Progenitor cell of endocrine pancreas (in vitro differentiated cells): Measurements from ENCODE around the gene SULT6B1. TPM values are rescaled to one million over a fixed set of nuclear protein-coding genes. Genes with fewer than 3 reads are reported as not detected.

ENCODE experiments used
- DNase-seq: peaks from one replicate; pipeline ENCODE4 v3.0.0; 2021; ENCODE audit warnings: low spot score; ENCODE audit not compliant: unreplicated experiment
- H3K27ac Mint-ChIP-seq: 2 replicates; pipeline ENCODE4 v1.8.0; 2021; ENCODE audit warnings: mild to moderate bottlenecking, moderate library complexity, mixed read lengths
- H3K27me3 Mint-ChIP-seq: 2 replicates; pipeline ENCODE4 v1.8.0; 2021; ENCODE audit warnings: mixed read lengths
- H3K36me3 Mint-ChIP-seq: 2 replicates; pipeline ENCODE4 v1.8.0; 2022; ENCODE audit warnings: mixed read lengths; ENCODE audit not compliant: insufficient read depth
- H3K4me1 Mint-ChIP-seq: 2 replicates; pipeline ENCODE4 v1.8.0; 2021; ENCODE audit warnings: low read depth, mixed read lengths
- H3K4me3 Mint-ChIP-seq: 2 replicates; pipeline ENCODE4 v1.8.0; 2021; ENCODE audit warnings: low read depth, mild to moderate bottlenecking, moderate library complexity, mixed read lengths
- H3K9me3 Mint-ChIP-seq: 2 replicates; pipeline ENCODE4 v1.8.0; 2021; ENCODE audit warnings: low read depth, mixed read lengths
- total RNA-seq: library from RNA; stranded (reverse); gene quantifications from 2 replicates; pipeline ENCODE4 v1.2.1, GENCODE V29; 2021
- TF ChIP-seq, protein P1 (sequence below): fragments of 200-600 bp; sonication (generic); IDR thresholded peaks from one replicate; pipeline ENCODE4 v1.5.0; 2021; ENCODE audit warnings: antibody characterized with exemption, mild to moderate bottlenecking; ENCODE audit not compliant: unreplicated experiment

The SULT6B1 gene
- total RNA-seq, 1 donor from 2014 or later: not detected

GRCh38 chr2:37146062-37146461 lies 42.4 kb downstream of the SULT6B1 start:
- H3K27ac Mint-ChIP-seq: no peak overlapping the region
- no peaks in the 10 kb centered on the region for H3K9me3 Mint-ChIP-seq
- H3K36me3 Mint-ChIP-seq: peaks cover 19% of the 10 kb centered on the region
- TF ChIP-seq, protein P1, sequence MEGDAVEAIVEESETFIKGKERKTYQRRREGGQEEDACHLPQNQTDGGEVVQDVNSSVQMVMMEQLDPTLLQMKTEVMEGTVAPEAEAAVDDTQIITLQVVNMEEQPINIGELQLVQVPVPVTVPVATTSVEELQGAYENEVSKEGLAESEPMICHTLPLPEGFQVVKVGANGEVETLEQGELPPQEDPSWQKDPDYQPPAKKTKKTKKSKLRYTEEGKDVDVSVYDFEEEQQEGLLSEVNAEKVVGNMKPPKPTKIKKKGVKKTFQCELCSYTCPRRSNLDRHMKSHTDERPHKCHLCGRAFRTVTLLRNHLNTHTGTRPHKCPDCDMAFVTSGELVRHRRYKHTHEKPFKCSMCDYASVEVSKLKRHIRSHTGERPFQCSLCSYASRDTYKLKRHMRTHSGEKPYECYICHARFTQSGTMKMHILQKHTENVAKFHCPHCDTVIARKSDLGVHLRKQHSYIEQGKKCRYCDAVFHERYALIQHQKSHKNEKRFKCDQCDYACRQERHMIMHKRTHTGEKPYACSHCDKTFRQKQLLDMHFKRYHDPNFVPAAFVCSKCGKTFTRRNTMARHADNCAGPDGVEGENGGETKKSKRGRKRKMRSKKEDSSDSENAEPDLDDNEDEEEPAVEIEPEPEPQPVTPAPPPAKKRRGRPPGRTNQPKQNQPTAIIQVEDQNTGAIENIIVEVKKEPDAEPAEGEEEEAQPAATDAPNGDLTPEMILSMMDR: no peak
- H3K4me1 Mint-ChIP-seq: peaks cover 10% of the 10 kb centered on the region
- no peak for DNase-seq
- no peak overlapping the region for H3K4me3 Mint-ChIP-seq
- H3K27me3 Mint-ChIP-seq: no peaks in the 10 kb centered on the region

DNA sequence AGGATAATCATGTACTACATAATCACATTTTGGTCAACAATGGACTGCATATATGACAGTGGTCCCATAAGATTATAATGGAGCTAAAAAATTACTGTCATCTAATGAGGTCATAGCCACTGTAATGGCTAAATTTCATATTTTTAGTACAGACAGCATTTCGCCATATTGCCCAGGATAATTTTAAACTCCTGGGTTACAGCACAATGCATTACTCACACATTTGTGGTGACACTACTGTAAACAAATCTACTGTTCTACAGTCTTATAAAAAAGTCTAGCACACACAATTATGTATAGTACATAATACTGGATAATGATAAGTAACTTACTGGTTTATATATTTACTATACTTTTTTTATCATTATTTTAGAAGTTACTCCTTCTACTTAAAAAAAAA lies 44.5 kb downstream of the SULT6B1 start:
- no peak overlapping the region for H3K4me3 Mint-ChIP-seq
- H3K27me3 Mint-ChIP-seq: no peaks in the 10 kb centered on the region
- H3K27ac Mint-ChIP-seq: no peak overlapping the region
- H3K4me1 Mint-ChIP-seq: peaks cover 5% of the 10 kb centered on the region
- H3K9me3 Mint-ChIP-seq: no peaks in the 10 kb centered on the region
- DNase-seq: no peak
- peaks cover 26% of the 10 kb centered on the region for H3K36me3 Mint-ChIP-seq
- TF ChIP-seq, protein P1: no peak

- TF ChIP-seq, protein P1: peak; percentile 13
- no peaks in the 10 kb centered on the region for H3K9me3 Mint-ChIP-seq
- H3K4me3 Mint-ChIP-seq: no peak overlapping the region
- H3K4me1 Mint-ChIP-seq: no peaks in the 10 kb centered on the region
- no peaks in the 10 kb centered on the region for H3K27me3 Mint-ChIP-seq
- H3K27ac Mint-ChIP-seq: no peak overlapping the region
- DNase-seq: no peak
- peaks cover 20% of the 10 kb centered on the region for H3K36me3 Mint-ChIP-seq
Measured at GRCh38 chr2:37142546-37142945, 45.9 kb downstream of the SULT6B1 start.

GRCh38 chr2:37132914-37133313 lies 55.6 kb downstream of the SULT6B1 start:
- peaks cover 42% of the 10 kb centered on the region for H3K36me3 Mint-ChIP-seq
- no peaks in the 10 kb centered on the region for H3K9me3 Mint-ChIP-seq
- no peaks in the 10 kb centered on the region for H3K4me1 Mint-ChIP-seq
- no peaks in the 10 kb centered on the region for H3K27me3 Mint-ChIP-seq
- H3K27ac Mint-ChIP-seq: no peak overlapping the region
- H3K4me3 Mint-ChIP-seq: no peak overlapping the region
- no peak for DNase-seq
- TF ChIP-seq, protein P1: no peak

DNA sequence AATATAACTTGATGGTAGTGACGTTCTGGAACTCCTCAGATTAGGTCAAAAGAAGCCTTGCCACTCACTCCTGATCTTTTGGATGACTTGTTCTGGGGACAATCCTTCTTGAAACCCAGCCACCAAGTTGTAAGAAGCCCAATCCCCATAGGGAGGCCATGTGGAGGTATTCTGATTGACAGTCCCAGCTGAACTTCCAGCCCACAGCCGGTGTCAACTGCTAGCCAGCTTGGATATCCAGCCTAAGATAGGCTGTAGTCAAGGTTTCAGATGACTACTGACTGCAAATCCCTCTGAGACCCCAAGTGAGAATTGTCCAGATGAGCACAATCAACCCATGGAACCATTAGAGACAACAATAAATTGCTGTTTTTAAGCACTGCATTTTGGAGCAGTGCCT lies 63.1 kb downstream of the SULT6B1 start:
- Mint-ChIP-seq H3K9me3 (no peaks in the 10 kb centered on the region), H3K27me3 (no peaks in the 10 kb centered on the region), H3K36me3 (peaks cover 39% of the 10 kb centered on the region), H3K27ac (peak overlapping the region; percentile 69), H3K4me1 (no peaks in the 10 kb centered on the region), H3K4me3 (no peak overlapping the region)
- DNase-seq: no peak
- TF ChIP-seq, protein P1: no peak
